Stimulated activated CD4-positive, alpha-beta T cell treated with anti-CD3 and anti-CD28 coated beads, Interleukin-4, amount 100 ng/mL, for 1 hour (primary cell): Measurements from ENCODE around the gene CCDC186.

Source experiments
- DNase-seq: peaks from one replicate; pipeline ENCODE4 v3.0.0-alpha.2; 2020

CCDC186 gene

GRCh38 chr10:114103284-114103683, 70.7 kb downstream of the CCDC186 start:
- no peak for DNase-seq

DNA sequence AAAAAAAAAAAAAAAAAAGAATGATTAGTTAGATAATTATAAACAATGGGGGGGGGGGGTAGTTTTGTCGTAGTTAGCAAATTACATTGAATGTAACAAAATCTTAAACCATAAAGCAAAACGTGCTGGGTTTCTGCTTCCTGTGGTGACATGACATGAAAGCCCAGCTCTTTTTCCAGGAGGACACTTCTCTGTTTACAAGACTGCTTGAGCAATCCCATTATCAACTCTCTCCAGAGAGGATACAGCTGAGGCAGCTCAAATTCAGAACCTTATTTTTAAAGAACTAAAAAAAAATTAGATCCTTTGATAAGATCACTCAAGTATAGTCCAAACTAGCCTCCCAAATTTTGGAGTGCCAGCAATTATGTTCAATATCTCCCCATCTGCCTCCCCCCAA, 71.7 kb downstream of the CCDC186 start:
- DNase-seq: no peak

DNA sequence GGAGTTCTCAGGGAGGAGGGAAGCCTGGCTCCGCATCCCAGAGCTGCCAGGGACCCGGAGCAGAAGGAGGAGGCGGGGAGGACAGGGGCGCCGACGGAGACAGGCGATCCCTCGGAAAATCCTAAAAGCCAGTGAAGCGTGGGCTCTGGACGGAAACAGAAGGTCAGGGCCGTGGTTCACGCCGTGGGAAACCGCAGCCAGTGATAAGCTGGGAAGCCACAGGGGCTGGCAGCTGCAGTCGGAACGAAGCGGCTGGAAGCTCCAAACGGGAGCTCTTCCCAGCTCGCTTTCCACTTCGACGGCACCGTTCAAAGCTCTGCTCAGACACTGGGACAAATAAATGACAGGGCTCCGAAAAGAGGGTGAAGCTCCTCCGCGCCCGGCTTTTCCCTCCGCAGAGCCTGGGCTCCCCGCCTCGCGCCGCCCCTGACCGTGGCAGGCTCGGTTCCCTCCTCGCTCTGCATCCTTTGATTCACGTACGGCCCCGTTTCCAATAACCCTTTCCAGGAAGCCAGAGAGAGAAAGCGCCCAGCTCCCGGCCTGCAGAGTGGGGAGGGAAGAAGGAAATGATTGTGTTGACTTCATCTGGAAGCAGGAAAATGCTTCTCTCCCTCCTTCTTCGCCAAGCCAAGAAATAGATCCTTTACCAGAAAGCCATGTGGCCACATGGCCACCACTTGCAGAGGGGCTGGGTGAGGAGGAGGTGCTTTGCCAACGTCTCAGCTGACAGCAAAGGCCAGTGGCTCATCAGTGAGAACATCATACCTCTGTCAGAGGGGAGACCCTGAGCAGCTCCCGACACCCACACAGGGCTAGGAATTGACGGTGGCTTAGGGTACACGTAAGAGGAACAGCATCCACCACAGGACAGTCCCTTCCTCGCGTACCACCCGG, 72.9 kb downstream of the CCDC186 start:
- DNase-seq: no peak

DNA sequence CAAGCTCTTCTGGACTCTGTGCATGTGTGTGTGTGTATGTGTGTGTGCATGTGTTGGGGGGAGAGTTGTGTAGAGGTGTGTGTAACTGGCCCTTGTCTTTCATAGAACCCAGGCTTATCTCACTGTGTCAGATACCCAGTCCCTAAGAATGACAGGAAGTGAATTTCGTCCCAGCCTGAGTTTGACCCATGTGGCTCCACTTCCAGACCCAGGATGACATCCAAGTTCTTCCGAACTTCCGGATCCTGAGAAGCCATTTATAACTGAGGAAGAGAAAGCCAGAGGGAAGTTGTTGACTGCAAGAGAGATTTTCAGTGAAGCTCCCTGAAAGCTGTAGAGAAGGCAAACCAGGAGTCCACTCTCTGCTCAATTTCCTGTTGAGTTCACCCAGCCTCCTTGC, 77.1 kb downstream of the CCDC186 start:
- DNase-seq: no peak

GRCh38 chr10:114095559-114096337, 78.3 kb downstream of the CCDC186 start:
- DNase-seq: no peak

GRCh38 chr10:114094795-114095194, 79.2 kb downstream of the CCDC186 start:
- no peak for DNase-seq

DNA sequence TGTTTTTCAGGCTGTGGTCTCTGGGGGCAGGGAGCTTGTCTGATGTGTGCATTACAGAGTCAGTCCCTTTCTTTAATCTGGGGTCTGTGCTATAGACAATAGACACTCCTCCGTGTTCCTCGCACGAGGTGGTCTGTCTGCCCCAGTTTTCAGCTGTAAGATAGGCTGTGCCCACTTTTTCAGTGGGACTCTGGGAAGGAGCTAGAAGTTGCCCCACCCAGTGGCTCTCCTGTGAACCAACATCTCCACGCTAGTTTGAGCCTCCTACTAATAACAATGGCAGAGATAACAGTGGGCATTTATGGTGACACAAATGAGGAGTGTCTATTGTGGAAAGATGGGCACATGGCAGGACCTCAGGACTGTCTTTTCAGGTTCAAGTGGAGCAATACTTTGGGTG, 86.3 kb downstream of the CCDC186 start:
- no peak for DNase-seq

DNA sequence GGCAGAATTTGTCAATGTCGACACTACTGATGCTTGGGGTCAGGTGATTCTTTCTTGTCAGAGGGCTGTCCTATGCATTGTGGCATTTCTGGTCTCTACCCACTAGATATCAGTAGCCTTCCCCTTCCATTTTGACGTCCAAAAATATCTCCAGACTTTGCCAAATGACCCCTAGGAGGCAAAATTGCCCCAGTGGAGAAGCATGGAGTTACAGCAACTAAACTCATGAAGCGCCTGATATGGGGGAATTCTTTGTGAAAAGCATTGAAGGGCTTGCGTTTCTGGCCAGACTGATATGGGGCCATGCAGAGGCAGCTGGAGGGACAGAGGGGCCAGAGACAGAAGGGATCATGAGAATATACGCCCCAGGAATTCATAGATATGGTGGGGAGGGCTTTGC, 86.7 kb downstream of the CCDC186 start:
- no peak for DNase-seq

- DNase-seq: no peak
Measured at GRCh38 chr10:114084215-114084614, 89.8 kb downstream of the CCDC186 start.

GRCh38 chr10:114083040-114083439, 91.0 kb downstream of the CCDC186 start:
- DNase-seq: no peak

- DNase-seq: no peak
Measured at GRCh38 chr10:114081911-114082583, 92.0 kb downstream of the CCDC186 start.

DNA sequence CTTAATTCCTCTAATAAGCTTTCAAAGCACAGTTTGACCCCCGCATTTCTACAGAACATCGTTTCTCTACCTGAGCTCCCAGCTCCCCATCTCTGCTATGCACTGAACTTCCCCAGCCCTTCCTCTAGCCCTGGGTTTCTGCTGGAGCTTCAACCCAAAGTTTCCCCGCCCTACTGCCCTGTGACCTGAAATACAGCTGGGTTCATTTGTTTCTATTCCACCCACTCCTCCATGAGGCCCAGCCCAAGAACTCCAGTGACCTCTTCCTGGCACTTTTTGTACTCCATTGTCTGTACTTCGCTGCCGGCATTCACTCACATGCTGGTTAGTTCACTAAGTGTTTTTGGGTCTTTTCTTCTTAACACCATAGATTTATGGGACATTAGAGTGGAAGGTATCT, 94.6 kb downstream of the CCDC186 start:
- no peak for DNase-seq

DNA sequence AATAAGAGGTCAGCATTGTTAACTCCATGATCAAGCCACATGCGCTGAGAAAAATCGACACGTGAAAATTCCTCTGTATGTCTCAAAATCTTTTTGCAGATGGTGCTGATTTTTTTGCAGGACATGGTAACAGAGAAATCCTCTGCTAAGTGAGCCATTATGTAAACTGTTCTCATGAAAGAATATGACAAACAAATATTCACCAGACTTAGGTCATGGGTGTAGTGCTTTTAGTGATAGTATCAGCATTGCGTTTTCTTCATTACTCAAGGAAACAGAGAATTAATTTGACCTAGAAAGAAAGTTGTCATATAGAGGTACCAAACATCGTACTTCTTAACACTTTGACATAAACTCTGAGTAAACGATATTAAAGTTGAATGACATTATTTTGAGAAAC, 95.7 kb downstream of the CCDC186 start:
- DNase-seq: no peak

DNA sequence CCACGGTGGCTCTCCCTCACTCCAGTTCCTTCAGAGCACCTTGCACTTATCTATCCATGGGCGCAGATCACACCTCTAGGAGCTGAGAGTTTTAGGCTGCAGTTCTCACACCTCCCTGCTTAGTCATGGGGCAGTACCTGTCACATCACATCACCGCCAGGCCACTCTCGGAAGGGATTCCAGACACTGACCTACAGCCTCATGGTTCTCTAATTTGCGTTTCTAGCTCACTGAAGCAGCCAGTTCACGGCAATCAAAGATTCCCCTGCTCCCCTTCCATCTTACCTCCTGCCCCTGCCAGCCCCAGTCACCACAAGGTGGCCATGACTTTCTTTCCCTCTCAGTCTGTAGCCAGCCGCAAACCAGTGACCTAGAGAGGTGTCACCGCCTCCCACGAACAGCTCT, 96.2 kb downstream of the CCDC186 start:
- DNase-seq: no peak

GRCh38 chr10:114077347-114077746, 96.7 kb downstream of the CCDC186 start:
- DNase-seq: no peak

DNA sequence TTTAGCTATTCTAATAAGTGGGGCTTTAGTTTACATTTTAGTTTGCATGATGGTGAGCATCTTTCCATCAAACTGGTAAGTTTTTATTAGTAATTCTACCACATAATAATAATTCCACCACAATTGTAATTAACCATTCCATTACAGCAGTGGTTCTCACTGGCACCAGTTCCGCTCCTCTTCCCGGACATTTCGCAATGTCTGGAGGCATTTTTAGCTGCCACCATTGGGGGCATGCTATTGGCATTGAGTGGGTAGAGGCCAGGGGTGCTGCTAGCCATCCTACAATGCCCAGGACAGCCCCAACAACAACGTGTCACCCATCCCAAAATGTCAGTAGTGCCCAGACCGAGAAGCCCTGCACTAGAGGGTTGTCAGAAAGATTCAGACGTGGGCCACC, 98.9 kb downstream of the CCDC186 start:
- no peak for DNase-seq

GRCh38 chr10:114073395-114074186, 100.4 kb downstream of the CCDC186 start:
- DNase-seq: no peak

GRCh38 chr10:114071178-114071577, 102.8 kb downstream of the CCDC186 start:
- DNase-seq: no peak
